Measurements from ENCODE around the gene RGS6.

The RGS6 gene

DNA sequence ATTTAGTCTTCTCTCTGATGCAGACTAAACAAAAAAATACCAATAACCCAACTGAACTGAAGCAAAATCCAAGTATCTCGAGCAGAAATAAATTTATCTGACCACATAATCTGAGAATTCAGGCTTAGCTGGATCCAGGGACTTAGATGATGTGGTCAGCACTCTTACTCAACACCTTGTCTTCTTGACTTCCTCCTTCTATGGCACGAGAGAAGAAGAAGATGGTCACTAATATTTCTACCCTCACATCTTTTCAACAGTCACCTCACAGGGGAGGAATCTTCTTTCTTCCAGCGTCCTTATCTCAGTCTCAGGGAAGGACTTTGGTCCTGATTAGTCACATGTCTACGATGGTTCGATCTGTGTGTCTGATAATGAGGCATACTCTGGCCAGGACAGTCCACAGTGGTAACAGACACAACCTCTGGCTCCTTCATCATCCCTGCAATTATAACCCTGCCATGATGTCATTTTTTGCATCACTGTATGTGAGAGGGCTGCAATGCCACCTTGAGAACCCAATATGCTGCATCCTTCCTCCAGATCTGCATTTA, 15.8 kb downstream of the RGS6 start:
- DNase-seq (ENCODE audit: low read depth) = no peak

DNA sequence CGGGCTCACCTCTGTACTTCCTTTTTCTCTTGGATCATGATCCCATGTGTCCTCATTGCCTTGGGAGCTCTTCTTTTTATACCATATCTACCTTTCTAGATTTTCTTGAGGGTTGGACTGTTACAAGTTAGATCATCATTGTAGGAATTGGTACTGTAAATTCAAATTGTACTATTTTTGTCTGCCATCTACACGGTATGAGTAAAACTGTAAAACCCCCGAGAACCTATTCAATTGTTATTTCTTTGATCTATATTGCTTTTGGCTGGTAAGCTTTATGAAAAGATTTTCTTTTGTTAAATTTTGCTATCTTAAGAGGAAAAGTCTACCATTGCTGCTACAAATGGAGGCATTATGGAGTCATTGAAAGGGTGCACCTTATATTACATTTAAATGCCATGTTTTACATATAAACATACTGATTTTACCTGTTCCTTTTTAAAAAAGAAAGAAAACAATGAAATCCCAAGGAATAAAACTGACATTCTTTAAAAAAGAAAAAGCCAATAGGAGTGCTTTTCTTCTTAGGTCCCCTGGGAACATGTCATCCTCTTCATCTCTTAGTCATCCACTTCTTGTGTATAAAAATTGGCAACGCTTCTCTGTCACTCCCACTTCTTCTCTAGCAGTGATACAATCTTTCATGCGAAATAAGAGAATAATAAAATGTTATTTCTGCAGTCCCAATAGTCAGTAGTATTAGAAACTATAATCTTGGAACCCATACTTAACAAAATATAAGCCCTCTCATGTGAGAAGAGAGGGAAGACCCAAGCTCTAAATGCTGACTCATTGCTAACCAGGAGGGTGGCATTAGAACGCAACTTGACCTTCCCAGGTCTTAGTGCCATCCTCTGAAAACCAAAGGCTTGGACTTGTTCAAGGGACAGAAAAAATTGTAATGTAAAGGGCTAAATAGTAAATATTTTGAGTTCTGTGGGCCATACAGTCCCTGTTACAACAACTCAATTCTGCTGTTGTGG, 20.4 kb downstream of the RGS6 start:
- no peak for DNase-seq (ENCODE audit: low read depth)

DNA sequence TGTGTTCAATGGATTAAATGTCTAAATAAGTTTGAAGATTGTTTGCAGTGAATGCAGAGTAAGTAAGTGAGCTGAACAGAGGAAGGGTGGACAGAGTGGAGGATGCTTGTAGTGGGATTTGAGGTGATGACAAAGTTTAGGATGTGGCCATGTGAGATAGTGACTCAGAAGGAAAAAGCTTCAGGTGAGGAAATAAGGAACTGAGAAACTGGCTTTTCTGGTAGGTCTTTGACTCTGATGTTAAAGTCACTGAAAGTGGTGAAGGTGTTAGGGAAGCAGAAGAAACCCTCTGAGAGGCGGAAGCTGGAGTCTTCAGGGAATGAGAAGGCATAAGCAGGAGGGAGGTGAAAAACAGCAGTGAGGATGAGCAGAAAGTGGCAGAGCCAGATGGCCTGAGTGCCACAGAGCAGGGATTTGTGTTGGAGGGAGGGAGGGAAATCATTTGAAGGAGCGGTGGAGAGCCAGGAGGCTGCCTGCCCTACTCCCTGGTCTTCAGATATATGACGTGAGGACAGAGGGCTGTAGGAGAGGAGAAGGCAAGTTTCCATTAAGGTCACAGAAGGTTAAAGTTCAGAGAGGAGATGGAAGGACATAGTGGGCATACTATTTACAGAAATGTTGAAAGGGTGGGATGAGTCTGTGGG, 24.8 kb downstream of the RGS6 start:
- no peak for DNase-seq (ENCODE audit: low read depth)

DNA sequence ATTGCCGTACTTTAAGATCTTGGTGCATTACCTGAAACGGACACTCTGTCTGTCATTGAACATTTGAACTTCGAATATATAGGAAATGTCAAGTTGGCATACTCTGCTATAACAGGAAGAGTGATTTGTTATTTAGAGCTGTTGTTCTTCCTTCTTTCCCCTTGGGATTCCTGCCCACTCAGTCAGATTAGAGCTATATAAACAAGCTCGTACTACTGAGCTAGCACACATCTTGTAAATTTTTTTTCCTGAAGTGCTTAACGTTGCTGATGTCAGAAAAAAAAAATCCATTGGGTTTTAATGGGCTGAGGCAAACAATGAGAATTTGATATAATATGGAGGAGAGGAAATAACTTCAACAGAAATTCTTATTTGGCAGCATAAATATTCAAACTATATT, 26.8 kb downstream of the RGS6 start:
- DNase-seq (ENCODE audit: low read depth) = no peak

DNA sequence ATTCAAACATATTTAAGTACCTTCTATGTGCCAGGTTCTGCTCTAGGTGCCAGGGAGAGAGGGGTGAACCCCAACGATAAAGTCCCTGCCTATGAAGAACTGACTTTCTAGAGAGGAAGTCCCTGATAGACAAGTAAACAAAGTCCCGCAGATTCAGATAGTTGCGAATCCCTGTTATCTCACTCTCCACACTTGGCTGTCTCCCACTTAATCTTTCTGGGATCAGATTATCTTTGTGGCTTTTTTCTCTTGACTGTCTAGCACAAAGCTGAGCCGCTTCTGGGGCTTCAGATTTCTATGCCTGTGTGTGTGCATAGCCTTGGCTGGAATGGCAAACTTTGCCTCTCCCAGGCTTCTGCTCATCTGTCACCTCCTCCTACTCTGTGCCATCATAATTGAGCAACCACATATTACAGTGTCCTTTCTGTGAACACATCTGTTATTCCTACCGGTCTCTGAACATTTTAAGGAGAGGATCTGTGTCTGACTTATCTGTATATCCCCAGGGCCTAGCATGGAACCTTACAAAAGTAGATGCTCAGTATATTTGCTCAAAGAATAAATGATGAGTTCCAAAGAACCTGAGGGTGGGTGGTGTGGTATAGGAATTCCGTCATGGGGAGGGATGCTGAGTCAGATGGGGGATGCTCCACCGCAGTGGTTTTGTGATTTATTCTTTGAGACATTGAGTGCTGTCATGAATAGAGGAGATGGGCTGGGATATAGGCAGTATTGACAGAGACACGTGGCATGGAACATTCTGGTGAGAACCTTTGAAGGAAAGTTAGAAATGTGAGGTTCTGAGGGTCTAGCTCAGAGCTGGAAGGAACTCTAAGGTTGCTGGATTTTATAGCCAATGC, 28.5 kb downstream of the RGS6 start:
- no peak for DNase-seq (ENCODE audit: low read depth)

DNA sequence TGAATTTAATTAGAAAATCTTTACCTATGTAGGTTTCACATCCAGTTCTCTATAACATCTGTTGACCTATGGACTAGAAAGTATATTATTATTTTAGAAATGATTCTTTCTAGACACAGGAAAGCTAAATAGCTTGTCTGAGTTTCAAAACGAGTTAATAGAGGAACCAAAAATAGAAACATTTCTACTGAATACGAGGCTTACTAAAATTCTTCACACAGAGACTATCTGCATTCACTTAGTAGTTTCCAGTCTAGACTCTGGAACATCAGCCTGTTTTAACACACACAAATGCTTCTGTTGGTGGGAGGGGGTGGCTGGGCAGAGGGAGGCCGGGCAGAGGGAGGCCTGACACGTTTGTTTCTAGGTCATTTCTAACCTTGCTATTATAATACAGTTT, 29.7 kb downstream of the RGS6 start:
- no peak for DNase-seq (ENCODE audit: low read depth)

DNA sequence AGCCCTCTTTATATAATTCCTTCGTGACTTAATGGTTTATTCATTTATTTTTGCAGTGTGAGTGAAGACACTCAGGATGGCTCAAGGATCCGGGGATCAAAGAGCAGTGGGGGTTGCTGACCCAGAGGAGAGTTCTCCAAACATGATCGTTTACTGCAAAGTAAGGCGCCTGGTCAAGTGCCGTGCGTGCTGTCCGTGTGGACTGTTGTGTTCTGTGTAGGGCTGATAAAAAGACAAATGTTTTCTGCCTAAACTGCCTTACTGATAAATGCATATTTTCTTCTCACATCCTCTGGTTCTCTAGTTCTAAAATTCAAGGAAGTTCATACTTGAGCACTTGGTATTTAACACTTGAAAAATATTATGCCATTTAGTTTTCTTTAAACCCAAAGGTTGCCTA, 32.5 kb downstream of the RGS6 start:
- no peak for DNase-seq (ENCODE audit: low read depth)

DNA sequence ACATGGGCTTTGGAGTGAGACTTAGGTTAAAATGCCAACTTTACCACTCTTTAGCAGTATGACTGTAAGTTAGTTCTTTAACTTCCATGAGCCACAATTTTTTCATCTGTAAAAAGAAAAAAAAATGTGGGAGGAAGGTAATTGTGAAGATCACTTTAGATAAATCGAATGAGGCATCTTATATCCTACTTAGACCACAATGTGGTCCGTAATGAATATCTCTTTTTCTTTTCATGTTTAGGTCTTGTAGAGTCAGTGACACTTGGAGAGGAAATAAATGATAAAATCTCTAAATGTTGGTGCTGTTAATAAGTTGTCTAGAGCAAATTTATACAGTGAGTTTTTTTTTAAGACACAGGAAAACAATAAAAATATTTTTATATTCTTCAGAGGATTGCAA, 34.3 kb downstream of the RGS6 start:
- no peak for DNase-seq (ENCODE audit: low read depth)

DNA sequence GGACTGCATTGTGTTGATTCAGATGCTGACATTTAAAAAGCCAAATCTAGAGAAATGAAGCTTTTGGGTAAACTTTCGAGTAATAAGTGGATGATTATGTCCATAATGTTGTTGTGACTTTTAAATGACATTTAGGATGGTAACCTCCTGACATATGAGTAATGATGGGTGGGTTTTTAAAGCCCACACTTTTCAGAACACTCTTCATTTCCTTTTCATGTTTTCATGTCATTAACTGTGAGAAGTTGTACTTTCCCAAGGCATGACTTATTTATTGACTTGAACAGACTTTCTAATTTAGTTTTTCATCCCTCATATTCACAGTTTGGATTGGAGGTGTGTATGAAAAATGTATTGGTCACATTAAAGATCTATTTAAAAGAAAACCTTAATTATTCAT, 35.5 kb downstream of the RGS6 start:
- no peak for DNase-seq (ENCODE audit: low read depth)

DNA sequence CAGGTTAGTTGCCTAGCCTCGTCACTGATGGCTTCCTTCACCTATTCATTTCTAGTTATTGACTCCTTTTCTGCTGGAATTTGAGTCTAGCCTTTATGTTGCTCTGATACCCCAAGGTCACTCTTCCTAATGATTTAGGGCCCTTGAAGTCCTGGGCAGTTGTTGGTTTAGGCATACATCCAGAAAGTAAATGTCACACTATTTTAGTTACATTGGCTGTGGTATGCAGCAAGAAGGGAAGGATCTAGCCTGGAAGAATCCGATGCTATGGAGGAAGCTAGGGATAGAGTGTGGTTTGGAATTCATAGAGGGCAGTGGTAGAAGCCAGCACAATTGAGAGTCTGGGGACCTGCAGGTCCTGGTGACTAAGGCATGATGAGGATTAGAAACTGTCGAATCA, 38.0 kb downstream of the RGS6 start:
- no peak for DNase-seq (ENCODE audit: low read depth)

DNA sequence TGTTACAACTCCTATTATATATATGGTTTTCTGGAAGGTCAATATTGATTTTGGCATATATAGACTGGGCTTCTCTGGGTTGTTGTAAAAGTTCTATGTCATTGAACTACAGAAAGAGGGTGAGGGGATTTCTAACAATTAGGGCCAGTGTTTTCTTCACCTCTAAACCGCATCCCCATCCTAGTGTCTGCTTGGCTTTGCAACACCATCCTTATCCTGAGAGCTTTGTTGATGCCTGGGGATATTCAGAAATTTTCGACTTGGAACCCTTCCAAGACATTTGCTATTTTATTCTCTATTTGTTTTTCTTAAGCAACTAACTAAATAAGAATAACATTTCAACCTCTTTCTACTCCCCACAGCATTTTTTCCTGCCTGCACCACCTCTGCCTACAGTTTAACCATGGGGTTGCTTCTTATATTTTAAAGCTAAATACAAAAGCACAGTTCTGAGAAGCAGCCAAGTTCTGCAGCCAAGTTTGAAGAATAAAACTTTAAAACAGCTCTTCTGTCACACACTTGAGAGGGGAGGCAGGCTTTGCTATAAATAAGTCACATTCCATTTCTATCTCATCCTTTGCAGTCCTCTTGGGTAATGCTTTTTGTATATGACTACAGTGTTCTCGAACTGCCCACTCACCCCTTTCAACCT, 53.4 kb downstream of the RGS6 start:
- DNase-seq (ENCODE audit: low read depth) = no peak

DNA sequence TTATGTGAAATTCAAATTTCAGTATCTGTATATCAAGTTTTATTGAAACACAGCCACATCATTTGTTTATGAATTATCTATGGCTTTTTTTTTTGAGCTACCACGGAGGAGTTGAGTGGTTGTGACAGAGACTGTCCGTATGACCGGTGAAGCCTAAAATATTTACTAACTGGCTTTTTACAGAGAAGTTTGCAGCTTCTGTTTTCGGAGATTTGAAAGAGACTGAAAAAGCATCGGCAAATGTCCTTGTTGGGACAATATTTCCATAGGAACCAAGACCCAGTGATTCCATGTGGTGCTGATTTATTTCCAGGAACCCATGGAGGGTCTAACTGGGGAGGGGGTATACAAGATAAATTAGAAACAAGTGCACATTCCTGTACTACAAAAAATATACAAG, 56.2 kb downstream of the RGS6 start:
- no peak for DNase-seq (ENCODE audit: low read depth)

DNA sequence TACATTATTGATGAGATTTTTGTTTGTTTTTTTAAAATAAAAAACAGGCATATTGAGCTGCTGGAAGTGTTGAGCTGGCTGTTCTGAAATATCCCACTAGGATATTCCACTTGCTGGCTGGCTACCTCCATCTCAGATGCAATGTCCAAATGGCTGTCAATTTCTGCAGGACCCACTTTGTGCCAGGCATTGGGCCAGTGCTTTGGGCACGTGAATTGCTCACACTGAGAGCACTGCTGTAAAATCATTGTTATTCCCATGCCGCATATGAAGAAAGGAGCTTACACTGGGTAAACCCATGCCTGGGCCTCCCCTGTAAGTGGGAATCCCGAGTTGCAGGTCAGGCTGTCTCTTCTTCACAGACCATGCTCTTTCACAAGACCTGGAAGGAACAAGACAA, 56.7 kb downstream of the RGS6 start:
- no peak for DNase-seq (ENCODE audit: low read depth)

DNA sequence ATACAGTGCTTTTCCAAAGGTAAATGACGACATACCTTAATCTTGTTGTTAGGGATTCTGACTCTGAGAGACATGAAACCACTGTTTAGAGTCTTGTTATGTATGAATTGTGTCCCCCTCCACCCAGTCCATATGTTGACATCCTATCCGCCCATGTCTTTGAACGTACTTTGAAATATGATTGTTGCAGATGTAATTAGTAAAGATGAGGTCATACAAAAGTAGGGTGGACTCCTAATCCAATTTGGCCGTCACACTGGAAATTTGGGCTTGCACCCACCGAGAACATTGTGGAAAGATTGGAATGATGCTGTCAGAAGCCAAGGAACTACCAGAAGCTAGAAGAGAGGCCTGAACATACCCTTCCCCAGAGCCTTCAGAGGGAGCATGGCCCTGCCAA, 62.2 kb downstream of the RGS6 start:
- DNase-seq (ENCODE audit: low read depth) = no peak

DNA sequence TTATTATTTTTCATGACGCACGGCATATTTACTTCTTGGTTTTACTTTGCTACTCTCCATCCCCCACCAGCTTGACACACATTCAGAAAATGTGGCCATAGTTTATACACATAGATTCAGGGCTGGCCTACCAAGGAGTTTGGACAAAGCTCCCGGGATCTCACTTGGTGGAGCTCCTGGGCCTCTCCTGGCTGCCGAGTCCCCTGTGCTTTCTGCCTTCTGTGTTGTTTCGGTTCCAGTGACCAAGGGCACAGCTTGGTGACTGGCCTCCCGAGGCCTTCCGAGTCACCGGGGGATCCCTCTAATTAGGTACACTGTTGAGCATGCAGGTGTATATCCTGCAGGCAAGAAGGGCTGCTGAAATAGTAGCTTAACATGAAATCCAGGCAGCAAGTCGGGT, 63.5 kb downstream of the RGS6 start:
- DNase-seq (ENCODE audit: low read depth) = no peak

DNA sequence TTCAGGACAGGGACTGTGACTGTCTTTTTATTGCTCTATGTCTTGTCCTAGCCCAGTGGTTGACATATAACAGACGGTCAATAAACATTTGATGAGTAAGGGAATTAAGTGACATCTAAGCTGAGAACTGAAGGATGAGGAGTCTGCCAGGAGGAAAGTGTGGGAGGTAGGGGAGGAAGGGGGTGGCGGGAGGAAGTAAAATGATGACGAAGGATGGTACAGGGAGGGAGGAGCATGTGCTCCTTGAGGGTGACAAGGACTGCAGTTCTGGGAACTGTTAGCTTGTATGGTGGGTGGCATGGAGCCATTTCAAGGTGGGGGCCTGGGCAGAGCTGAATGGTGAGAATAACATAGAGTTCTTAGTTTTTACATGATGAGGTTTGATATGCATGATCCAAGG, 64.4 kb downstream of the RGS6 start:
- DNase-seq (ENCODE audit: low read depth) = no peak

DNA sequence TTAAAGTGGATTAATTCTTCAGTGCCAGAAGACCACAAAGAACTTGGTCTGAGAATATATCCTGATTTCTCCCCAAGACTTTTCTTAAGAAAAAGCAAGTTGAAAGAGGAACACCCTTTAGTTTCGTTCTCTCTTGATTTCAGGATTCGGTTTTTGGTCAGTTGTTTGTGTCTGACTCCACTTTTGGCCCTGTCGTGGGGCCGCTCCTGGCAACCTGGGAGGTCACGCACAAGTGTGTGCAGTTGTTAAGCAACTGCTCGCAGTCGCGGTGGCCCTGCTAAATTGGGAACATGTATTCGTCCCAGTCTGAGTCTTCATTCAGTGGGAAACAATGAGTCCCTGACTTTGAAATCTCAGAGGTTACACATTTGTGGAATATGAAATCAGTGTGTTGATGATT, 68.7 kb downstream of the RGS6 start:
- DNase-seq (ENCODE audit: low read depth) = no peak

DNA sequence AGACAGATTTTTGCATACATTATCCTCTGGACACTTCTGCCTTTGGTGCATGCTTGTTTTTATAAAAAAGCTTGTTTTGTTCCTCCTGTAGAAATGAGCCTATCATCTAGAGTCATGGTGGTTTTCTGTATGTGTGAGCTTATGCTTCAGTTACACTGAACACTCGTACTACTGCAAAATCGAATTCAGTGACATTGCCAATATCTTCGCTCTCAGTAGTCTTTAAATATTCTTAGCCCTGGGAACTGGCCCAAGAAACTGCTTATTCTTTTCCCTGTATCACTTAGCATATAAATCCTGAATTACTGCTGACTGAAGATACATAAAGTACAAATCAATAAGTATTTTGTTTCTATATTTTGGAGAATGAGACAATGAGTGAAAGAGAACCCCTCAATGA, 70.5 kb downstream of the RGS6 start:
- DNase-seq (ENCODE audit: low read depth) = no peak

DNA sequence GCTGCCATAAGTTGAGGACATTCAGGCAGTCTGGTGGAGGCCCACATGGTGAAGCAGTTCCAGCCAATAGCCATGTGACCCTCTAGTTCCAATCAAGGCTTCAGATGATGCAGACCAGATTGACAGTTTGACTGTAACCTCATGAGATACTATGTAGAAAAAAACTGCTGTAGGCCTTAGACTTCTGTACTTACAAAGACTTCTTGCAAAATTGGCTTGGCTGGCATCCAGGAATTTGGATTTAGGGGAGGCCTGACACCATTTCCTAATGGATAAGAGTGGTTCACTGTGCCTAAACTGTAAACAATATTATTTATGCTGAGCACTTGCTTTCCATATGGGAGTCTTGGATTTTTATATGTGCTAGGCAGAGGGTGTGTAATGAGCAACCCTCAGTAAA, 76.4 kb downstream of the RGS6 start:
- no peak for DNase-seq (ENCODE audit: low read depth)

DNA sequence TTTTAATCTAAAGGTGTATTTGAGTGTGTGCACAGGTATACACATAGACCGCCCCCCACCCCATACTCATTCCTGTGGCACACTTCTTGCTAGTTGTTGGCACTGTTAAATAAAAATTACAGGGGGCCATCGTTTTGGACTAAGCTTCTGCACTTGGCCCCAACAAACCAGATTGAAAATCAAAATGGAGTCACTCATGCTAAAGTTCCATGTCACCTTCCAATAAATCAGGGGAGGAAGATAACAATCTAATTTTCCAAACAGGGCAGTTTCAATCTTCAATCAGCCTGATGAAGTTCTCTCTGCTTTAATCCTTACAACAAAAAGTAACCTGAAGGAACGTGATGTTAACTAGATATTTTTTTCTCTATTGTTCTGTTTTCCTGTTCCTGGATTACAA, 78.2 kb downstream of the RGS6 start:
- no peak for DNase-seq (ENCODE audit: low read depth)

DNA sequence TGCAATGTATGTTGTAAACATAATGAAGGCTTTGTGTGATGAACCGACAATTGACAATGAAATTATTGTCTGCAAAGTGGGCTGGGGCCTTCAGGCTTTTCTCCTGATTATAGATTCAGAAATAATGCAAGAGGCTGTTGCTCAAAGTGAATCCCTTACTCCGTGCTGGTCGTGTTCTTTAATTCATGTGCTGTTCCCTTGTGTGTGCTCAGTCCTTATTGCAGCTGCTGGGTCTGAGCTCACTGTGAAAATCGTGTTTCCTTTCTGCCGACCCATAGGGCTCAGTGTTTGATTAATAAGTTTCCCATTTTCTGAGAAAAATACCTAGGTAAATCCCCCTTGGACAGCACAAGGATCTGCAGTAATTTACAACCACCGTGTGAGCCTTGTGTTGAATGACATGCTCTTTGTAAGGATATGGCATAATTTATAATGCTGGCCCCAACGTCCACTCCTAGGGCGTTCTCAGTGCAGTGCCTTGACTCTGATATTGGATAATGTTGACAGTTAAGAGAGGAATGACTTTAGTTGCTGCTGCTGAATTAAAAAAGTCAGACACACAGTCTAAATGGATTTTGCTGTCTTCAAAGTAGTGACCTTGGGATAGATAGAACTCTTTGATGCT, 81.6 kb downstream of the RGS6 start:
- no peak for DNase-seq (ENCODE audit: low read depth)

All from T follicular helper cell (primary cell).